Caco-2 (cell line): ENCODE measurements around the gene DMXL2. TPM values are rescaled to one million over a fixed set of nuclear protein-coding genes. Genes with fewer than 3 reads are reported as not detected.

Experiments used
- BruUV-seq: library from RNA; stranded (reverse); fragments of 400-500 nt; replicated peaks from 2 replicates; lab custom pipeline; 2021; lab: Mats Ljungman, UMichigan
- CTCF ChIA-PET: fragments of 300-600 bp; sonication (Branson Sonifier 250); formaldehyde crosslinking; loops from one replicate; lab custom pipeline; 2022; ENCODE audit warnings: antibody characterized with exemption; lab: Charles Lee
- POLR2A ChIA-PET: fragments of 300-600 bp; sonication (Branson Sonifier 250); formaldehyde crosslinking; loops from one replicate; lab custom pipeline; 2022; ENCODE audit warnings: antibody characterized with exemption; lab: Charles Lee
- DNase-seq, 2 experiments: peaks; one replicate each; pipeline versions ENCODE4 v3.0.0 to v3.0.0-alpha.2; 2020 to 2022
- H3K27me3 ChIP-seq: replicated peaks from 2 replicates; pipeline ENCODE4 v1.6.0; 2011; ENCODE audit warnings: low read length; ENCODE audit not compliant: control insufficient read depth, insufficient read depth
- H3K36me3 ChIP-seq: 2 replicates; pipeline ENCODE4 v1.5.1; 2011; ENCODE audit warnings: low read length; ENCODE audit not compliant: control insufficient read depth, insufficient read depth
- H3K4me1 ChIP-seq: fragments of 250-450 bp; sonication (Bioruptor Pico); 2 replicates; pipeline ENCODE4 v1.5.1; 2020; ENCODE audit warnings: mild to moderate bottlenecking
- H3K4me3 ChIP-seq: 2 replicates; pipeline ENCODE4 v1.5.1; 2011; ENCODE audit warnings: low read depth, mild to moderate bottlenecking, control low read depth, low read length
- H3K9me3 ChIP-seq: fragments of 250-450 bp; sonication (Bioruptor Pico); 2 replicates; pipeline ENCODE4 v1.5.1; 2020; ENCODE audit warnings: mild to moderate bottlenecking, moderate library complexity
- H3K27ac Mint-ChIP-seq: one replicate; pipeline ENCODE4 v1.8.0; 2022; ENCODE audit warnings: mixed read lengths; ENCODE audit not compliant: unreplicated experiment
- H3K27me3 Mint-ChIP-seq: one replicate; pipeline ENCODE4 v1.8.0; 2022; ENCODE audit warnings: mixed read lengths; ENCODE audit not compliant: insufficient read depth, unreplicated experiment
- H3K36me3 Mint-ChIP-seq: one replicate; pipeline ENCODE4 v1.8.0; 2022; ENCODE audit warnings: mild to moderate bottlenecking, mixed read lengths; ENCODE audit not compliant: insufficient read depth, unreplicated experiment
- H3K4me1 Mint-ChIP-seq: one replicate; pipeline ENCODE4 v1.8.0; 2022; ENCODE audit warnings: low read depth, mixed read lengths; ENCODE audit not compliant: unreplicated experiment
- H3K4me3 Mint-ChIP-seq: one replicate; pipeline ENCODE4 v1.8.0; 2022; ENCODE audit warnings: mild to moderate bottlenecking, moderate library complexity, mixed read lengths; ENCODE audit not compliant: unreplicated experiment
- H3K9me3 Mint-ChIP-seq: one replicate; pipeline ENCODE4 v1.8.0; 2022; ENCODE audit warnings: mixed read lengths; ENCODE audit not compliant: unreplicated experiment
- CTCF ChIP-seq, 2 experiments: fragments of 200-600 bp in 1 of 2; IDR thresholded peaks; 1 replicate in 1 of 2; 2 replicates in 1 of 2; pipeline versions ENCODE4 v1.5.1 to v1.8.0; 2011 to 2022; ENCODE audit warnings: antibody characterized with exemption in 1 of 2, control low read depth in 1 of 2, inconsistent platforms in 1 of 2, low read depth in 1 of 2, low read length in 1 of 2, mild to moderate bottlenecking in 1 of 2, moderate library complexity in 1 of 2; ENCODE audit not compliant: insufficient read depth in 1 of 2, severe bottlenecking in 1 of 2, unreplicated experiment in 1 of 2
- intact Hi-C: fragments of 100-400 bp; cut with micrococcal nuclease; formaldehyde crosslinking; loops from one replicate; pipeline ENCODE4 v1.10.0; 2022; ENCODE audit not compliant: unreplicated experiment
- total RNA-seq: library from RNA; stranded (reverse); gene quantifications from 2 replicates; pipeline ENCODE4 v1.2.3, GENCODE V29; 2022

DMXL2 gene
- total RNA-seq, 1 experiment from 2014 or later: 7.5 TPM

- Mint-ChIP-seq H3K27me3 (no peaks in the 10 kb centered on the region), H3K4me3 (no peak overlapping the region), H3K36me3 (no peaks in the 10 kb centered on the region), H3K9me3 (no peaks in the 10 kb centered on the region), H3K4me1 (no peaks in the 10 kb centered on the region), H3K27ac (no peak overlapping the region)
- Histone ChIP-seq H3K4me1 (no peaks in the 10 kb centered on the region), H3K4me3 (no peak overlapping the region), H3K9me3 (no peaks in the 10 kb centered on the region), H3K27me3 (no peaks in the 10 kb centered on the region), H3K36me3 (no peaks in the 10 kb centered on the region)
- no TSS peak for BruUV-seq
- TF ChIP-seq CTCF (IDR thresholded peaks at IDR 0.05; ENCODE audit: insufficient read depth in 1 of 2, low read depth in 1 of 2, low read length in 1 of 2, severe bottlenecking in 1 of 2, unreplicated experiment in 1 of 2): no peak
- intact Hi-C loops: no loop called here
- DNase-seq: no peak
- POLR2A ChIA-PET: no interaction called here
- CTCF ChIA-PET: no interaction called here
These were observed 36.6 kb downstream of the DMXL2 start for GRCh38 chr15:51585986-51586385.

GRCh38 chr15:51580982-51581381, 41.6 kb downstream of the DMXL2 start:
- CTCF ChIA-PET: no interaction called here
- Mint-ChIP-seq H3K27me3 (no peaks in the 10 kb centered on the region), H3K4me3 (no peak overlapping the region), H3K4me1 (peaks cover 9% of the 10 kb centered on the region), H3K36me3 (no peaks in the 10 kb centered on the region), H3K27ac (no peak overlapping the region), H3K9me3 (no peaks in the 10 kb centered on the region)
- no TSS peak for BruUV-seq
- DNase-seq: no peak
- no peaks in the 10 kb centered on the region for H3K27me3 ChIP-seq
- POLR2A ChIA-PET: no interaction called here
- intact Hi-C loops: no loop called here
- H3K4me1 ChIP-seq: peaks cover 8% of the 10 kb centered on the region; the same call in 1 of the 2 replicates
- no peak overlapping the region for H3K4me3 ChIP-seq
- no peaks in the 10 kb centered on the region for H3K36me3 ChIP-seq
- H3K9me3 ChIP-seq: no peaks in the 10 kb centered on the region
- no peak for TF ChIP-seq CTCF (IDR thresholded peaks at IDR 0.05; ENCODE audit: insufficient read depth in 1 of 2, low read depth in 1 of 2, low read length in 1 of 2, severe bottlenecking in 1 of 2, unreplicated experiment in 1 of 2)

- no peaks in the 10 kb centered on the region for H3K9me3 ChIP-seq
- no peaks in the 10 kb centered on the region for H3K36me3 Mint-ChIP-seq
- H3K27me3 ChIP-seq: no peaks in the 10 kb centered on the region
- ChIA-PET POLR2A (no interaction called here), CTCF (no interaction called here)
- no peak overlapping the region for H3K27ac Mint-ChIP-seq
- peaks cover 8% of the 10 kb centered on the region; the same call in 1 of the 2 replicates for H3K4me1 ChIP-seq
- no peaks in the 10 kb centered on the region for H3K27me3 Mint-ChIP-seq
- no TSS peak for BruUV-seq
- no peak for TF ChIP-seq CTCF (IDR thresholded peaks at IDR 0.05; ENCODE audit: insufficient read depth in 1 of 2, low read depth in 1 of 2, low read length in 1 of 2, severe bottlenecking in 1 of 2, unreplicated experiment in 1 of 2)
- intact Hi-C loops: no loop called here
- no peaks in the 10 kb centered on the region for H3K9me3 Mint-ChIP-seq
- peaks cover 9% of the 10 kb centered on the region for H3K4me1 Mint-ChIP-seq
- no peak overlapping the region for H3K4me3 Mint-ChIP-seq
- no peak for DNase-seq
- no peak overlapping the region for H3K4me3 ChIP-seq
- H3K36me3 ChIP-seq: no peaks in the 10 kb centered on the region
These were observed 42.2 kb downstream of the DMXL2 start for GRCh38 chr15:51580385-51580784.
